H1 (cell line): ENCODE data around the gene ADD2. TPM values are rescaled to one million over a fixed set of nuclear protein-coding genes. Genes with fewer than 3 reads are reported as not detected.

Experiments used
- CTCF ChIA-PET: fragments of 300-600 bp; sonication (Branson Sonifier 250); formaldehyde crosslinking; loops from one replicate; lab custom pipeline; 2021; ENCODE audit not compliant: partially characterized antibody; lab: Charles Lee
- POLR2A ChIA-PET: fragments of 300-600 bp; sonication (Branson Sonifier 250); formaldehyde crosslinking; loops from one replicate; lab custom pipeline; 2021; ENCODE audit warnings: inconsistent platforms; ENCODE audit not compliant: partially characterized antibody; lab: Charles Lee
- DNase-seq, 2 experiments: peaks; one replicate each; pipeline versions ENCODE4 v3.0.0 to v3.0.0-alpha.2; 2010 to 2022; ENCODE audit warnings: low spot score in 2 of 2, low read depth in 1 of 2, mixed read lengths in 1 of 2
- FAIRE-seq: peaks from 2 replicates; lab custom pipeline; 2011; peaks lifted over from hg19 to GRCh38; lab: Jason Lieb, UNC
- H2AFZ ChIP-seq: 2 replicates; pipeline ENCODE4 v1.8.1; 2012; ENCODE audit warnings: low read length, inconsistent platforms
- H2AK5ac ChIP-seq: 2 replicates; pipeline ENCODE4 v1.6.1; 2013; ENCODE audit warnings: low read depth, low read length
- H2BK120ac ChIP-seq: replicated peaks from 2 replicates; pipeline ENCODE3; 2013; ENCODE audit warnings: low read depth, low read length, inconsistent platforms
- H2BK12ac ChIP-seq: 2 replicates; pipeline ENCODE4 v1.6.1; 2013; ENCODE audit warnings: low read depth, low read length
- H2BK15ac ChIP-seq: 2 replicates; pipeline ENCODE4 v1.6.1; 2013; ENCODE audit warnings: low read length
- H2BK20ac ChIP-seq: 2 replicates; pipeline ENCODE4 v1.6.1; 2013; ENCODE audit warnings: low read length
- H2BK5ac ChIP-seq: 2 replicates; pipeline ENCODE4 v1.6.1; 2013; ENCODE audit warnings: low read depth, low read length
- H3K14ac ChIP-seq: 2 replicates; pipeline ENCODE4 v1.6.1; 2013; ENCODE audit warnings: inconsistent platforms; ENCODE audit not compliant: insufficient read length
- H3K18ac ChIP-seq: 2 replicates; pipeline ENCODE4 v1.6.1; 2013; ENCODE audit warnings: low read length; ENCODE audit errors: extremely low read depth
- H3K23ac ChIP-seq: 2 replicates; pipeline ENCODE4 v1.6.1; 2013; ENCODE audit warnings: inconsistent platforms; ENCODE audit not compliant: insufficient read length
- H3K23me2 ChIP-seq: 2 replicates; pipeline ENCODE4 v1.6.1; 2013; ENCODE audit warnings: low read depth, low read length
- H3K27ac ChIP-seq: 2 replicates; pipeline ENCODE4 v1.6.1; 2011; ENCODE audit warnings: low read depth, low read length, inconsistent platforms
- H3K27me3 ChIP-seq, 4 experiments: replicated peaks in 1 of 4; 1 replicate in 1 of 4; 2 replicates in 3 of 4; pipeline versions ENCODE4 v1.6.1 to v1.8.1; 2011 to 2013; ENCODE audit warnings: low read length in 3 of 4, mild to moderate bottlenecking in 3 of 4, inconsistent platforms in 2 of 4, mixed read lengths in 2 of 4, moderate library complexity in 1 of 4; ENCODE audit not compliant: control insufficient read depth in 3 of 4, insufficient read depth in 3 of 4; ENCODE audit errors: extremely low read depth in 1 of 4
- H3K36me3 ChIP-seq, 4 experiments: 2 replicates each; pipeline versions ENCODE4 v1.6.1 to v1.8.1; 2011 to 2013; ENCODE audit warnings: mild to moderate bottlenecking in 4 of 4, low read length in 3 of 4, moderate library complexity in 2 of 4, control low read depth in 1 of 4, inconsistent platforms in 1 of 4; ENCODE audit not compliant: insufficient read depth in 4 of 4, control insufficient read depth in 2 of 4
- H3K4ac ChIP-seq: replicated peaks from 2 replicates; pipeline ENCODE3; 2013; ENCODE audit warnings: low read length, low read depth, mixed read lengths, inconsistent platforms; ENCODE audit not compliant: insufficient read length
- H3K4me1 ChIP-seq, 4 experiments: replicated peaks in 1 of 4; 1 replicate in 1 of 4; 2 replicates in 3 of 4; pipeline versions ENCODE4 v1.6.1 to v1.8.1; 2011 to 2013; ENCODE audit warnings: low read length in 3 of 4, inconsistent platforms in 2 of 4, mixed read lengths in 1 of 4; ENCODE audit not compliant: insufficient read depth in 4 of 4, control insufficient read depth in 3 of 4
- H3K4me2 ChIP-seq, 2 experiments: 2 replicates each; pipeline versions ENCODE4 v1.6.1 to v1.8.1; 2011 to 2013; ENCODE audit warnings: low read depth in 2 of 2, low read length in 2 of 2, control low read depth in 1 of 2, inconsistent platforms in 1 of 2, mild to moderate bottlenecking in 1 of 2; ENCODE audit not compliant: insufficient read depth in 1 of 2
- H3K4me3 ChIP-seq, 4 experiments: fragments of 200-600, 300-600 bp in 1 of 4; sonication (generic), shearing (Covaris generic), sonication (Bioruptor Twin) in 1 of 4; 2 replicates each; pipeline versions ENCODE4 v1.5.1 to v1.8.1; 2011 to 2016; ENCODE audit warnings: low read length in 4 of 4, low read depth in 3 of 4, control low read depth in 2 of 4, inconsistent platforms in 2 of 4, mild to moderate bottlenecking in 2 of 4, mixed read lengths in 1 of 4, moderate library complexity in 1 of 4; ENCODE audit not compliant: insufficient read depth in 2 of 4; ENCODE audit errors: extremely low read depth in 1 of 4
- H3K56ac ChIP-seq: replicated peaks from 2 replicates; pipeline ENCODE3; 2013; ENCODE audit warnings: low read depth, mild to moderate bottlenecking, mixed read lengths, low read length, inconsistent platforms; ENCODE audit not compliant: insufficient read length
- H3K79me1 ChIP-seq: 2 replicates; pipeline ENCODE4 v1.6.1; 2013; ENCODE audit warnings: low read depth, low read length, control low read depth
- H3K79me2 ChIP-seq, 2 experiments: 2 replicates each; pipeline versions ENCODE4 v1.6.1 to v1.8.1; 2012 to 2013; ENCODE audit warnings: low read length in 2 of 2, mild to moderate bottlenecking in 2 of 2, inconsistent platforms in 1 of 2; ENCODE audit not compliant: insufficient read depth in 2 of 2, control insufficient read depth in 1 of 2
- H3K9ac ChIP-seq, 4 experiments: replicated peaks in 1 of 4; 1 replicate in 1 of 4; 2 replicates in 3 of 4; pipeline versions ENCODE4 v1.6.1 to v1.8.1; 2011 to 2013; ENCODE audit warnings: low read depth in 3 of 4, low read length in 3 of 4, control low read depth in 2 of 4, mild to moderate bottlenecking in 2 of 4, moderate library complexity in 2 of 4, inconsistent platforms in 1 of 4; ENCODE audit errors: extremely low read depth in 1 of 4
- H3K9me3 ChIP-seq, 2 experiments: 2 replicates each; pipeline versions ENCODE4 v1.6.1 to v1.8.1; 2012 to 2013; ENCODE audit warnings: mild to moderate bottlenecking in 2 of 2, moderate library complexity in 2 of 2, control low read depth in 1 of 2, inconsistent platforms in 1 of 2, low read depth in 1 of 2, low read length in 1 of 2, mixed read lengths in 1 of 2; ENCODE audit not compliant: insufficient read depth in 2 of 2
- H4K20me1 ChIP-seq, 2 experiments: replicated peaks in 1 of 2; 2 replicates each; pipeline versions ENCODE3 to v1.8.1; 2011 to 2013; ENCODE audit warnings: inconsistent platforms in 2 of 2, low read length in 2 of 2, mild to moderate bottlenecking in 1 of 2; ENCODE audit not compliant: insufficient read depth in 2 of 2, control insufficient read depth in 1 of 2
- H4K5ac ChIP-seq: 2 replicates; pipeline ENCODE4 v1.6.1; 2013; ENCODE audit warnings: low read length, low read depth, mixed read lengths, inconsistent platforms; ENCODE audit not compliant: insufficient read length
- H4K8ac ChIP-seq: 2 replicates; pipeline ENCODE4 v1.8.0; 2013; ENCODE audit warnings: mild to moderate bottlenecking, moderate library complexity, low read length, inconsistent platforms; ENCODE audit not compliant: insufficient read depth; ENCODE audit errors: extremely low read depth
- H4K91ac ChIP-seq: replicated peaks from 2 replicates; pipeline ENCODE3; 2013; ENCODE audit warnings: low read length, mixed read lengths, inconsistent platforms; ENCODE audit not compliant: insufficient read length
- BRCA1 ChIP-seq: IDR thresholded peaks from 2 replicates; pipeline ENCODE4 v1.6.1; 2012; ENCODE audit warnings: low read depth, low read length, improper control_type of control experiment
- CREB1 ChIP-seq: IDR thresholded peaks from 2 replicates; pipeline ENCODE4 v1.6.1; 2012; ENCODE audit warnings: inconsistent platforms
- KDM1A ChIP-seq: fragments of 200-600, 300-600 bp; sonication (generic); IDR thresholded peaks from 2 replicates; pipeline ENCODE4 v1.7.1; 2016; ENCODE audit warnings: mild to moderate bottlenecking, low read length, borderline replicate concordance
- KDM4A ChIP-seq: IDR thresholded peaks from one replicate; pipeline ENCODE4 v1.7.1; 2012; ENCODE audit warnings: low read depth, mild to moderate bottlenecking, moderate library complexity, low read length, inconsistent platforms; ENCODE audit not compliant: severe bottlenecking
- RNF2 ChIP-seq: fragments of 200-900, 300-1000 bp; sonication (generic); IDR thresholded peaks from 2 replicates; pipeline ENCODE4 v1.7.1; 2016; ENCODE audit warnings: borderline replicate concordance, low read depth, mild to moderate bottlenecking, antibody characterized with exemption, low read length; ENCODE audit not compliant: poor library complexity, severe bottlenecking; ENCODE audit errors: missing control alignments
- TAF1 ChIP-seq: IDR thresholded peaks from 2 replicates; pipeline ENCODE4 v1.6.1; 2011; ENCODE audit warnings: mild to moderate bottlenecking, low read depth, low read length
- TEAD4 ChIP-seq: IDR thresholded peaks from 2 replicates; pipeline ENCODE4 v1.6.1; 2012; ENCODE audit warnings: low read depth, low read length, inconsistent platforms, mixed read lengths
- WGBS, 2 experiments: shearing (Covaris generic) in 1 of 2; methylation state at CpG; one replicate each; pipeline versions ENCODE4 v1.1.6 to v1.1.7; 2013 to 2015; ENCODE audit warnings: low lambda C conversion rate in 2 of 2, mixed read lengths in 2 of 2, inconsistent platforms in 1 of 2, low coverage in 1 of 2, missing lambda C conversion rate in 1 of 2; ENCODE audit not compliant: insufficient replicate concordance in 2 of 2, insufficient coverage in 1 of 2, insufficient read length in 1 of 2; ENCODE audit errors: extremely low coverage in 1 of 2, missing lambda C conversion rate in 1 of 2; 5-methylcytosine and 5-hydroxymethylcytosine counted together
- polyA plus RNA-seq, 7 experiments: library from polyadenylated mRNA; depleted of rRNA in 3 of 7; stranded (reverse) in 5 of 7; unstranded in 2 of 7; fragments of >200 nt in 5 of 7; fragments of 200-250 nt in 2 of 7; gene quantifications; 1 replicate in 5 of 7; 2 replicates in 1 of 7; 4 replicates in 1 of 7; pipeline versions ENCODE4 v1.2.1 to v1.2.3, GENCODE V29; 2011 to 2013; ENCODE audit warnings: missing spikeins in 2 of 7, mixed read lengths in 2 of 7
- total RNA-seq: library from RNA; stranded (reverse); fragmentation: NEBNext Ultra II Directional; extraction: Animal tissue kit (Norgen Biotek cat#: 25700); gene quantifications from 2 replicates; pipeline ENCODE4 v1.2.1, GENCODE V29; 2021
- TF ChIP-seq, protein P1 (sequence below): IDR thresholded peaks from 2 replicates; pipeline ENCODE4 v1.6.1; 2011; ENCODE audit warnings: low read depth, mild to moderate bottlenecking, low read length; ENCODE audit not compliant: insufficient read depth
- TF ChIP-seq, protein P2 (sequence below): IDR thresholded peaks from 2 replicates; pipeline ENCODE4 v1.6.1; 2012; ENCODE audit warnings: inconsistent platforms

ADD2 gene
- total and polyA plus RNA-seq, 2 of the 8 experiments (the other 6 are each of a cell fraction or from before 2014, with no cell fraction given): 58.5 to 170 TPM

DNA sequence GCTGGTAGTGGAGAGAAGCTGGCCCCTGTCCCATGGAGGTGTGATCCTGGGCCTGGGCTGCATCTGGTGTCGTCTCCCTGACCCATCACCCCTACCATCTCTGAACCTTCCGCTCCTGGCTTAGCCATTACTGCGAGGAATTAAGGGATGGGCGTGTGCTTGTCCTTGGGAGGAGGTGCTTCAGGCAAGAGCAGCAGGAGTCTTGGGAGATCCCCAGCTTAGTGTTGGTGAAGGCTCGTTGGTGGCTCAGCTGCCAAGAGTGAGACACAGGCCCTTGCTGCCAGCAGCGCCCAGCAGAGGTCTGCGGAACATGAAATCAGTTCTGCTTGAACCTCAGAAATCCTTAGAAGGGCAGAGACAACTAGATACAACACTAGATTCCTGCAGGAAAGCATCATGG, 154.5 kb downstream of the ADD2 start:
- ChIA-PET CTCF (interaction anchor here (0.7 to 1.7 kb wide), 7 partner anchors 19 to 273 kb away, joined by 3 to 5 read pairs (median 4); partner anchors contain the start of gene FIGLA), POLR2A (interaction anchor here (0.6 kb wide), 1 partner anchor 255 kb away, joined by 3 read pairs; no protein-coding TSS in a partner anchor)
- Histone ChIP-seq H3K4ac (no peak overlapping the region), H2BK5ac (no peak overlapping the region), H3K36me3 (no peaks in the 10 kb centered on the region), H2BK12ac (no peak overlapping the region), H4K91ac (no peak overlapping the region), H2AK5ac (no peak overlapping the region), H3K23ac (no peak overlapping the region), H4K5ac (no peak overlapping the region), H4K8ac (no peak overlapping the region), H4K20me1 (no peaks in the 10 kb centered on the region), H2BK20ac (no peak overlapping the region), H3K18ac (no peak overlapping the region), H3K14ac (no peak overlapping the region), H3K27me3 (no peaks in the 10 kb centered on the region; a peak in 1 of 7 replicates), H3K4me2 (no peak overlapping the region), H3K23me2 (no peaks in the 10 kb centered on the region), H3K4me1 (peaks cover 0 to 2% (median 2%) of the 10 kb centered on the region in 4 experiments; a peak in 3 of 7 replicates), H3K9me3 (no peaks in the 10 kb centered on the region), H3K4me3 (no peak overlapping the region), H3K9ac (no peak overlapping the region), H3K56ac (no peak overlapping the region), H3K79me2 (no peaks in the 10 kb centered on the region), H2BK120ac (no peak overlapping the region), H2AFZ (peak overlapping the region; percentile 37; the same call in 1 of the 2 replicates), H3K27ac (no peak overlapping the region), H2BK15ac (no peak overlapping the region), H3K79me1 (no peaks in the 10 kb centered on the region)
- DNase-seq: no peak
- FAIRE-seq: no peak
- 73% methylated on average over 7 of the region's 7 CpGs; no CpG with 5 or more reads in 1 of the 2 experiments for WGBS, 2 experiments
- no peak for TF ChIP-seq BRCA1
- TF ChIP-seq, protein P1, sequence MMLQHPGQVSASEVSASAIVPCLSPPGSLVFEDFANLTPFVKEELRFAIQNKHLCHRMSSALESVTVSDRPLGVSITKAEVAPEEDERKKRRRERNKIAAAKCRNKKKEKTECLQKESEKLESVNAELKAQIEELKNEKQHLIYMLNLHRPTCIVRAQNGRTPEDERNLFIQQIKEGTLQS: no peak
- no peak for TF ChIP-seq KDM1A
- no peak for TF ChIP-seq RNF2
- no peak for TF ChIP-seq KDM4A
- TF ChIP-seq TAF1: no peak
- TF ChIP-seq, protein P2, sequence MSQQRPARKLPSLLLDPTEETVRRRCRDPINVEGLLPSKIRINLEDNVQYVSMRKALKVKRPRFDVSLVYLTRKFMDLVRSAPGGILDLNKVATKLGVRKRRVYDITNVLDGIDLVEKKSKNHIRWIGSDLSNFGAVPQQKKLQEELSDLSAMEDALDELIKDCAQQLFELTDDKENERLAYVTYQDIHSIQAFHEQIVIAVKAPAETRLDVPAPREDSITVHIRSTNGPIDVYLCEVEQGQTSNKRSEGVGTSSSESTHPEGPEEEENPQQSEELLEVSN: no peak
- no peak for TF ChIP-seq CREB1
- TF ChIP-seq TEAD4: no peak
